Common myeloid progenitor, CD34-positive (primary cell): ENCODE data around the gene TSKS.

Experiments
- CTCF ChIA-PET: fragments of 350-600 bp; sonication (Branson Sonifier 250); formaldehyde crosslinking; loops from one replicate; lab custom pipeline; 2021; ENCODE audit warnings: antibody characterized with exemption; lab: Charles Lee
- POLR2A ChIA-PET: fragments of 350-600 bp; sonication (Branson Sonifier 250); formaldehyde crosslinking; loops from one replicate; lab custom pipeline; 2021; ENCODE audit warnings: antibody characterized with exemption; lab: Charles Lee
- DNase-seq, 3 donors: peaks; one replicate each; pipeline versions ENCODE4 v3.0.0 to v3.0.0-alpha.2; 2013
- H3K27ac ChIP-seq, 2 experiments: 1 replicate in 1 of 2; 2 replicates in 1 of 2; pipeline ENCODE4 v1.7.0; 2013; ENCODE audit warnings: inconsistent platforms in 2 of 2, low read length in 2 of 2, mild to moderate bottlenecking in 2 of 2, low read depth in 1 of 2, moderate library complexity in 1 of 2; ENCODE audit not compliant: severe bottlenecking in 2 of 2, insufficient read depth in 1 of 2, poor library complexity in 1 of 2
- H3K27me3 ChIP-seq, 5 experiments: replicated peaks in 2 of 5; 1 replicate in 3 of 5; 2 replicates in 2 of 5; pipeline versions ENCODE4 v1.6.1 to v1.7.0; 2013; ENCODE audit warnings: low read length in 4 of 5, mild to moderate bottlenecking in 2 of 5, moderate library complexity in 2 of 5, inconsistent platforms in 1 of 5; ENCODE audit not compliant: insufficient read depth in 5 of 5, control insufficient read depth in 4 of 5
- H3K36me3 ChIP-seq, 4 experiments: 1 replicate in 2 of 4; 2 replicates in 2 of 4; pipeline versions ENCODE4 v1.6.1 to v1.7.0; 2013; ENCODE audit warnings: low read length in 3 of 4, control low read depth in 1 of 4, mild to moderate bottlenecking in 1 of 4; ENCODE audit not compliant: control insufficient read depth in 4 of 4, insufficient read depth in 4 of 4
- H3K4me1 ChIP-seq, 4 experiments: 1 replicate in 3 of 4; 2 replicates in 1 of 4; pipeline versions ENCODE4 v1.6.1 to v1.7.1; 2013; ENCODE audit warnings: low read length in 3 of 4, mild to moderate bottlenecking in 3 of 4, control low read depth in 1 of 4, inconsistent platforms in 1 of 4, moderate library complexity in 1 of 4; ENCODE audit not compliant: control insufficient read depth in 4 of 4, insufficient read depth in 4 of 4; ENCODE audit errors: control extremely low read depth in 1 of 4
- H3K4me3 ChIP-seq, 7 experiments: 1 replicate in 4 of 7; 2 replicates in 3 of 7; pipeline versions ENCODE4 v1.5.1 to v1.7.0; 2013; ENCODE audit warnings: mild to moderate bottlenecking in 7 of 7, low read length in 6 of 7, moderate library complexity in 6 of 7, inconsistent platforms in 2 of 7, low read depth in 2 of 7, control low read depth in 1 of 7; ENCODE audit not compliant: insufficient read depth in 4 of 7, control insufficient read depth in 1 of 7; ENCODE audit errors: extremely low read depth in 1 of 7
- H3K9me3 ChIP-seq, 5 experiments: 1 replicate in 4 of 5; 2 replicates in 1 of 5; pipeline versions ENCODE4 v1.6.1 to v1.7.1; 2013; ENCODE audit warnings: low read length in 4 of 5, mild to moderate bottlenecking in 2 of 5, inconsistent platforms in 1 of 5, low read depth in 1 of 5, moderate library complexity in 1 of 5; ENCODE audit not compliant: control insufficient read depth in 4 of 5, insufficient read depth in 2 of 5; ENCODE audit errors: control extremely low read depth in 1 of 5
- WGBS: methylation state at CpG from one replicate; pipeline ENCODE4 v1.1.5; 2013; ENCODE audit not compliant: insufficient coverage; 5-methylcytosine and 5-hydroxymethylcytosine counted together

TSKS gene

DNA sequence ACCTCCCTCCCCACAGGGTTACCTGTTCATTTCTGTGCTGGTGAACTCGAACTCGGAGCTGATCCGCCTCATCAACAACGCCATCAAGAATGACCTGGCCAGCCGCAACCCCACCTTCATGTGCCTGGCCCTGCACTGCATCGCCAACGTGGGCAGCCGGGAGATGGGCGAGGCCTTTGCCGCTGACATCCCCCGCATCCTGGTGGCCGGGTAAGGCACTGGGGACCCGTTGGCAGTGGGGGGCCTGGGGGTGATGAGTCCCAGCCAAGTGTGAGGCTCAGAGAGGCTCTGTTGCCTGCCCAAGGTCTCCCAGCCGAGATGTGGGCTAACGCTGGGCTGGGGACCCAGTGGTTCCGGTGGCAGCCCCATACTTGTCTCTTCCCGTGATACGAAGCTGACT lies 19.4 kb upstream of the TSKS start:
- no peak overlapping the region for H3K27ac ChIP-seq
- peaks cover 0 to 12% (median 1%) of the 10 kb centered on the region in 4 experiments for H3K4me1 ChIP-seq
- peaks cover 10 to 38% (median 28%) of the 10 kb centered on the region in 4 experiments for H3K36me3 ChIP-seq
- H3K4me3 ChIP-seq, result no peak overlapping the region
- peaks cover 0 to 5% (median 0%) of the 10 kb centered on the region in 5 experiments for H3K9me3 ChIP-seq
- no peak for DNase-seq
- no peaks in the 10 kb centered on the region for H3K27me3 ChIP-seq
- WGBS, result 98% methylated on average over 18 of the region's 18 CpGs
- ChIA-PET CTCF (no interaction called here), POLR2A (no interaction called here)

DNA sequence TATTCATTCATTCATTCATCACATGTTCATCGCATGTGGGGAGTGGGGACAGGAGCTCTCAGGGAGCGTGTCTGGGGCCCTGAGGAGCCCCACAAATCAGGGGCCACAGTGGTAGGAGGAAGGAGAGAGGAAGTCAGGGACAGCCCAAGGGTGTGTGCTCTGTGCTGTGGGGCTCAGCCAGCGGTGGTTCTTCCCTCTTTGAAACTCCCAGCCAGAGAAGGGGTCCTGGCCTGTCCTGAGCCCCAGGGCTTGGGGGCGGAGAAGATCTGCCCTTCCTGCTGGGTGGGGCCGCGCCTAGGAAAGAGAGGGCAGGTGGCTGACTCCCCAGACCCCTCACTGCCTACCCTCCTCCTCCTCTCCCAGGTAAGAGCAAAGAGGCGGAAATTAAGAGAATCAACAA lies 18.3 kb upstream of the TSKS start:
- POLR2A ChIA-PET, result interaction anchor here (0.5 kb wide), 1 partner anchor 141 kb away, joined by 3 read pairs; no protein-coding TSS in a partner anchor
- 95% methylated on average over 2 of the region's 7 CpGs for WGBS
- H3K27ac ChIP-seq, result peak overlapping the region; percentile 9 to 25

DNA sequence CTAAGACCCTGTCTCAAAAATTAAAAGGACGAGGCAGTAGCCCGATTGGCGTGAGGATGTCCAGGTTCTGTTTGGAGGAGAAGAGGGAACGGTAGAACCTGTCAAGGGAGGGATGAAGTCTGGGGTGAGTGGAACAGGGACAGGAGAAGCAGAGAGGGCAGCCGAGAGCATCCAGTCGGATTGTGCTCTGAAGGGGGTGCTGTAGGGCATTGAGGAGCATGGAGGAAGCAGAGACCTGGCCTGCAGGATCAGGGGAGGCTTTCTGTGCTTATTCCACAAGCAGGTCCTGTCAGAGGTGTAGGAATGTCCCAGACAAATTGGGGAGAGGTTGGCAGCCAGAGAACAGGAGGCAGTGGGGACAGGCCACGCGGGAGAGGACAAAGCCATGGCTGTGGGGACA lies 17.8 kb upstream of the TSKS start:
- H3K9me3 ChIP-seq, result peaks cover 0 to 5% (median 0%) of the 10 kb centered on the region in 5 experiments
- POLR2A ChIA-PET, result no interaction called here
- CTCF ChIA-PET, result no interaction called here
- H3K36me3 ChIP-seq, result peaks cover 10 to 37% (median 23%) of the 10 kb centered on the region in 4 experiments
- no peak overlapping the region for H3K4me3 ChIP-seq
- H3K27ac ChIP-seq, result peak overlapping the region; percentile 9 to 25
- no peaks in the 10 kb centered on the region for H3K27me3 ChIP-seq
- H3K4me1 ChIP-seq, result peaks cover 0 to 12% (median 1%) of the 10 kb centered on the region in 4 experiments
- WGBS, result 94% methylated on average over 8 of the region's 8 CpGs
- DNase-seq, result no peak

More for the DNA sequence above, 18.3 kb upstream of the TSKS start:
- no peak overlapping the region for H3K4me3 ChIP-seq
- no peaks in the 10 kb centered on the region for H3K27me3 ChIP-seq
- DNase-seq, result no peak
- H3K36me3 ChIP-seq, result peaks cover 10 to 34% (median 24%) of the 10 kb centered on the region in 4 experiments
- peaks cover 0 to 12% (median 1%) of the 10 kb centered on the region in 4 experiments for H3K4me1 ChIP-seq
- CTCF ChIA-PET, result no interaction called here
- H3K9me3 ChIP-seq, result peaks cover 0 to 5% (median 0%) of the 10 kb centered on the region in 5 experiments

DNA sequence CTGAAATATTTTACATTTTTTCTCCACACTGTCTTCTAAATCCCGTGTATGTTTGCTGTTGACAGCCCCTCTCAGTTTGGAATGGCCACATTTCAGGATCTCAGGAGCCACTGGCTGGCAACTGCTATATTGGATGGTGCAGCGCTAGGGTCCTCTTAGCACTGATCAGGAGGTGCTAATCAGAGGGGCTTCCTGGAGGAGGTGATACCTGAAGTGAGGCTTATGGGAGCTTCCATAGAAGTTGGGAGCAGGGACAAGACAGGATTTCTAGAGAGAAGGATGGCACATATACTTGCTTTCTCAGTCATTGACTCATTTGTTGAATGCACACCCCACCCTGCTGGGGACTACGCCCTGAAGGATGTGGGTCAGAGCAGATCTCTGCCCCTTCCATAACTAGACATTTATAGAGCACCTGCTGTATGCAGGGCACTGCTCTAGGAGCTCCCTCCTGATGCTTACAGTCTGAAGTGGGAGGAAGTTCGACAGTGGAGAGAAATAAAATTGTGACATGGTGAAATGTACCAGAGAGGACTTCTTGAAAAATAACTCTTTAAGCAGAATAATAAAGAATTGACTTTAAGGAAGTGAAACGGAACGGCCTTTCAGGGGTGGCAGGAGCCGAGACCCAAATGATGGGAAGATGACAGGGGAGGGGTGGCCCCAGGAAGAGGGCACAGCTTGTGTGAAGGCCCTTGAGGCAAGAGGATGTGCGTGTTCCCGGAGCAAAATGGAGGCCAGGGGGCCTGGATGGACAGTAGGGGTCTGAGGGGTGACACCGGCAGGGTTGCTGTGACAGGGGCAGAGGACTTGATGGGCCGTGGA lies 16.8 kb upstream of the TSKS start:
- Histone ChIP-seq H3K4me3 (no peak overlapping the region), H3K27me3 (no peaks in the 10 kb centered on the region), H3K27ac (no peak overlapping the region), H3K36me3 (peaks cover 10 to 33% (median 20%) of the 10 kb centered on the region in 4 experiments), H3K9me3 (peaks cover 0 to 5% (median 0%) of the 10 kb centered on the region in 5 experiments), H3K4me1 (peaks cover 0 to 12% (median 1%) of the 10 kb centered on the region in 4 experiments)
- ChIA-PET POLR2A (no interaction called here), CTCF (no interaction called here)
- no peak for DNase-seq
- WGBS, result 94% methylated on average over 10 of the region's 11 CpGs

DNA sequence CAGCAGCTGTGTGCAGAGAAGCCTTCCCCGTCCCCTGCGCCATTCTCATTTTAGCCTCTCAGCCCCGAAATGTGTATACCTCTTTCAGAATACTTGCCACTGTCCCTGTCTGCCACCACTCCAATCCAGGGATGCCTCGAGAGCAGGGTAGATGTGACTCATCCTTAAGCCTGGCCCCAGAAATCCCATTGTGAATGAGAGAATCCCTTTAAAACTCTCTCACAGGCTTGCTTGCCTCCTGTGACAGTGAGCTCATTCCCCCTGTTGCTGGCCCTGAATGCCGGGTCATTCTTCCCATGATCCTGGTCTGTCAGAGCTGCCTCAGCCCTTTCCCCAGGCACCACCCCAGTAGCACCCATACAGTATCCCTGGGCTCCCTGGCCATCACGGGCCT lies 13.3 kb upstream of the TSKS start:
- 98% methylated on average over 6 of the region's 6 CpGs for WGBS
- CTCF ChIA-PET, result no interaction called here
- POLR2A ChIA-PET, result no interaction called here
- Histone ChIP-seq H3K27me3 (no peaks in the 10 kb centered on the region), H3K9me3 (no peaks in the 10 kb centered on the region), H3K4me3 (no peak overlapping the region), H3K36me3 (peaks cover 0 to 30% (median 7%) of the 10 kb centered on the region in 4 experiments), H3K4me1 (peaks cover 0 to 7% (median 1%) of the 10 kb centered on the region in 4 experiments), H3K27ac (no peak overlapping the region)
- no peak for DNase-seq

DNA sequence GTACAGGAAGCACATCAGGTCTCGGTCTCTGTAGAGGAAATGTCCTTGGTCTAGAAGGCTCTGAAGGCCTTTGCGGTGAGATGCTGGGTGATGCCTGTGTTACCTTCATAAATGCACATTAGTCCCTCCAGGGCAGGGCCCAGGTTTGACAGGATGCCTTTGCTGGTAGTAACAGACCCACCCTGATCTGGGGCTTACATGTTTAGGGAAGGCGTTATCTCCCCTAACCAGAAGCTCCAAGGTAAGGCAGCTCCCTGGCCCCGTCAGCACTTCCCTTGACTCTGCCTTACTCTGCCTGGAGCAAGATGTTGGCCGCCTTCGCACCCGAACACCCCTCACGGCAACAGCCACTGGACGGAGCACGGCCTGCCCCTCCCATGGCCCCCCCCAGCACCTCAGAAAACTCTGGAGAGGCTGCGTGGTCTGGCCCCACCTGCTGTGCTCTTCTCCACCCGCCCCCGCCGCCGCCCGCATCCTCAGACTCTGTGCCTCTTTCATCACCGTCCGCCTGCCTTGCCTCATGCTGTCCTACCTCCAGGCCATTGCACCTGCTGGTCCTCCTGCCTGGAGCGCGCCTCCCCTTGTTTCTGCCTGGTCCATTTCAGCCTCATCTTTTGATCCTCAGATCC lies 12.8 kb upstream of the TSKS start:
- no peak overlapping the region for H3K4me3 ChIP-seq
- ChIA-PET CTCF (no interaction called here), POLR2A (no interaction called here)
- 95% methylated on average over 19 of the region's 20 CpGs for WGBS
- no peaks in the 10 kb centered on the region for H3K27me3 ChIP-seq
- H3K4me1 ChIP-seq, result peaks cover 0 to 2% (median under 1%) of the 10 kb centered on the region in 4 experiments
- DNase-seq, result peak in 1 of 3 donors; percentile 30
- H3K36me3 ChIP-seq, result peaks cover 0 to 30% (median 7%) of the 10 kb centered on the region in 4 experiments
- H3K27ac ChIP-seq, result no peak overlapping the region
- H3K9me3 ChIP-seq, result no peaks in the 10 kb centered on the region

DNA sequence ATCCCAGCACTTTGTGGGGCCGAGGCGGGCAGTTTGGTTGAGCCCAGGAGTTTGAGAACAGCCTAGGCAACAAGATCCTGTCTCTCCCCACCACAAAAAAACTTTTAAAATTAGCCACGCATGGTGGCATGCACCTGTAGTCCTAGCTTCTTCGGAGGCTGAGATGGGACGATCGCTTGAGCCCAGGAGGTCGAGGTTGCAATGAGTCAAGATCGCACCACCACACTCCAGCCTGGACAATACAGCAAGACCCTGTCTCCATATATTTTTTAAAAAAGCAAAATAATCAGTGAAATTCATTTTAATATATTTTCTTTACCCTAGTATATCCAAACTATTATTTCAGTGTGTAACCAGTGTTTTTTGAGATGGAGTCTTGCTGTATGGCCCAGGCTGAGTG lies 11.9 kb upstream of the TSKS start:
- 97% methylated on average over 6 of the region's 8 CpGs for WGBS
- H3K9me3 ChIP-seq, result no peaks in the 10 kb centered on the region
- H3K36me3 ChIP-seq, result peaks cover 0 to 36% (median 7%) of the 10 kb centered on the region in 4 experiments
- POLR2A ChIA-PET, result no interaction called here
- CTCF ChIA-PET, result no interaction called here
- peaks cover 0 to 2% (median 0%) of the 10 kb centered on the region in 4 experiments for H3K4me1 ChIP-seq
- H3K27me3 ChIP-seq, result no peaks in the 10 kb centered on the region
- DNase-seq, result no peak
- no peak overlapping the region for H3K27ac ChIP-seq
- no peak overlapping the region for H3K4me3 ChIP-seq
